ENCODE data around the gene EVI5L.

DNA sequence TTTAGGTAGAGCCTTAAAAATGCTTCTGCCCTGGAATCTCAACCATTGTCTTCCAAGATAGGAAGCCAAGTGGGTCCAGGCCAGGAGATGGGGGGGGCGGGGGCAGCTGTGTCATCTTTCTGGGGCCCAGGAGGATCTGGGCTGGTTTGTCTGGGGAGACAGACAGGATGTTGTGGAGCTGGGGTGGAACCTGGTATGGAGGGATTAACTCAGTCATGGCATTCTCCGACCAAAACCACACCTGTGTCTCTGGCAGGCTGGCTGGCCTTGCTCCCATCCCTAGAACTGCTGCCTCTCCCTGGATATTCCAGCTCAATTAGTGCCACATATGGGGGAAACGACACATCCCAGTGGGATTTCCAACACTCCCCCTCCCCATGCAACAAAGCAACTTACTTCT, 70.9 kb downstream of the EVI5L start:
- TF ChIP-seq ZFP82 (CRISPR knock-in tag; IDR thresholded peaks at IDR 0.05; ENCODE audit: borderline replicate concordance) = no peak
- TF ChIP-seq POLR2A (IDR thresholded peaks at IDR 0.05; ENCODE audit: insufficient read depth in 1 of 2, low read depth in 2 of 2, low read length in 2 of 2) = no peak
- TF ChIP-seq EP300 (IDR thresholded peaks at IDR 0.05; ENCODE audit: low read depth in 2 of 2, low read length in 2 of 2) = no peak
- TF ChIP-seq EP300 (CRISPR knock-in tag; IDR thresholded peaks at IDR 0.05; ENCODE audit: borderline replicate concordance) = no peak
- TF ChIP-seq POLR2G (IDR thresholded peaks at IDR 0.05; ENCODE audit: low read depth, low read length) = no peak
- TF ChIP-seq, protein P1, sequence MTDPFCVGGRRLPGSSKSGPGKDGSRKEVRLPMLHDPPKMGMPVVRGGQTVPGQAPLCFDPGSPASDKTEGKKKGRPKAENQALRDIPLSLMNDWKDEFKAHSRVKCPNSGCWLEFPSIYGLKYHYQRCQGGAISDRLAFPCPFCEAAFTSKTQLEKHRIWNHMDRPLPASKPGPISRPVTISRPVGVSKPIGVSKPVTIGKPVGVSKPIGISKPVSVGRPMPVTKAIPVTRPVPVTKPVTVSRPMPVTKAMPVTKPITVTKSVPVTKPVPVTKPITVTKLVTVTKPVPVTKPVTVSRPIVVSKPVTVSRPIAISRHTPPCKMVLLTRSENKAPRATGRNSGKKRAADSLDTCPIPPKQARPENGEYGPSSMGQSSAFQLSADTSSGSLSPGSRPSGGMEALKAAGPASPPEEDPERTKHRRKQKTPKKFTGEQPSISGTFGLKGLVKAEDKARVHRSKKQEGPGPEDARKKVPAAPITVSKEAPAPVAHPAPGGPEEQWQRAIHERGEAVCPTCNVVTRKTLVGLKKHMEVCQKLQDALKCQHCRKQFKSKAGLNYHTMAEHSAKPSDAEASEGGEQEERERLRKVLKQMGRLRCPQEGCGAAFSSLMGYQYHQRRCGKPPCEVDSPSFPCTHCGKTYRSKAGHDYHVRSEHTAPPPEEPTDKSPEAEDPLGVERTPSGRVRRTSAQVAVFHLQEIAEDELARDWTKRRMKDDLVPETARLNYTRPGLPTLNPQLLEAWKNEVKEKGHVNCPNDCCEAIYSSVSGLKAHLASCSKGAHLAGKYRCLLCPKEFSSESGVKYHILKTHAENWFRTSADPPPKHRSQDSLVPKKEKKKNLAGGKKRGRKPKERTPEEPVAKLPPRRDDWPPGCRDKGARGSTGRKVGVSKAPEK (CRISPR knock-in tag; IDR thresholded peaks at IDR 0.05; ENCODE audit: borderline replicate concordance) = no peak
- no peak for TF ChIP-seq ZNF121 (CRISPR knock-in tag; IDR thresholded peaks at IDR 0.05)
- TF ChIP-seq U2AF2 (IDR thresholded peaks at IDR 0.05; ENCODE audit: low read depth, low read length) = no peak
- TF ChIP-seq, protein P2, sequence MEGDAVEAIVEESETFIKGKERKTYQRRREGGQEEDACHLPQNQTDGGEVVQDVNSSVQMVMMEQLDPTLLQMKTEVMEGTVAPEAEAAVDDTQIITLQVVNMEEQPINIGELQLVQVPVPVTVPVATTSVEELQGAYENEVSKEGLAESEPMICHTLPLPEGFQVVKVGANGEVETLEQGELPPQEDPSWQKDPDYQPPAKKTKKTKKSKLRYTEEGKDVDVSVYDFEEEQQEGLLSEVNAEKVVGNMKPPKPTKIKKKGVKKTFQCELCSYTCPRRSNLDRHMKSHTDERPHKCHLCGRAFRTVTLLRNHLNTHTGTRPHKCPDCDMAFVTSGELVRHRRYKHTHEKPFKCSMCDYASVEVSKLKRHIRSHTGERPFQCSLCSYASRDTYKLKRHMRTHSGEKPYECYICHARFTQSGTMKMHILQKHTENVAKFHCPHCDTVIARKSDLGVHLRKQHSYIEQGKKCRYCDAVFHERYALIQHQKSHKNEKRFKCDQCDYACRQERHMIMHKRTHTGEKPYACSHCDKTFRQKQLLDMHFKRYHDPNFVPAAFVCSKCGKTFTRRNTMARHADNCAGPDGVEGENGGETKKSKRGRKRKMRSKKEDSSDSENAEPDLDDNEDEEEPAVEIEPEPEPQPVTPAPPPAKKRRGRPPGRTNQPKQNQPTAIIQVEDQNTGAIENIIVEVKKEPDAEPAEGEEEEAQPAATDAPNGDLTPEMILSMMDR (CRISPR knock-in tag; IDR thresholded peaks at IDR 0.05) = no peak
- TF ChIP-seq, protein P3, sequence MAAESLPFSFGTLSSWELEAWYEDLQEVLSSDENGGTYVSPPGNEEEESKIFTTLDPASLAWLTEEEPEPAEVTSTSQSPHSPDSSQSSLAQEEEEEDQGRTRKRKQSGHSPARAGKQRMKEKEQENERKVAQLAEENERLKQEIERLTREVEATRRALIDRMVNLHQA (CRISPR knock-in tag; IDR thresholded peaks at IDR 0.05) = no peak
